HG02970 (cell line): Measurements from ENCODE around the gene MRPL37.
"Not testable (repeated sequence)": the region's sequence is repeated elsewhere in the genome, so short reads cannot be mapped to it uniquely, and the experiment has no call there.

Source experiments
- ATAC-seq: cut with Tn5 transposase; IDR thresholded peaks from one replicate; pipeline ENCODE4 v1.9.1; 2021; ENCODE audit warnings: mild to moderate bottlenecking, moderate library complexity, moderate number of reproducible peaks; ENCODE audit not compliant: unreplicated experiment, low FRiP score

Gene MRPL37

GRCh38 chr1:54218883-54219687, 19.1 kb downstream of the MRPL37 start:
- ATAC-seq = no peak

GRCh38 chr1:54219688-54220003, 19.7 kb downstream of the MRPL37 start:
- ATAC-seq = no peak

DNA sequence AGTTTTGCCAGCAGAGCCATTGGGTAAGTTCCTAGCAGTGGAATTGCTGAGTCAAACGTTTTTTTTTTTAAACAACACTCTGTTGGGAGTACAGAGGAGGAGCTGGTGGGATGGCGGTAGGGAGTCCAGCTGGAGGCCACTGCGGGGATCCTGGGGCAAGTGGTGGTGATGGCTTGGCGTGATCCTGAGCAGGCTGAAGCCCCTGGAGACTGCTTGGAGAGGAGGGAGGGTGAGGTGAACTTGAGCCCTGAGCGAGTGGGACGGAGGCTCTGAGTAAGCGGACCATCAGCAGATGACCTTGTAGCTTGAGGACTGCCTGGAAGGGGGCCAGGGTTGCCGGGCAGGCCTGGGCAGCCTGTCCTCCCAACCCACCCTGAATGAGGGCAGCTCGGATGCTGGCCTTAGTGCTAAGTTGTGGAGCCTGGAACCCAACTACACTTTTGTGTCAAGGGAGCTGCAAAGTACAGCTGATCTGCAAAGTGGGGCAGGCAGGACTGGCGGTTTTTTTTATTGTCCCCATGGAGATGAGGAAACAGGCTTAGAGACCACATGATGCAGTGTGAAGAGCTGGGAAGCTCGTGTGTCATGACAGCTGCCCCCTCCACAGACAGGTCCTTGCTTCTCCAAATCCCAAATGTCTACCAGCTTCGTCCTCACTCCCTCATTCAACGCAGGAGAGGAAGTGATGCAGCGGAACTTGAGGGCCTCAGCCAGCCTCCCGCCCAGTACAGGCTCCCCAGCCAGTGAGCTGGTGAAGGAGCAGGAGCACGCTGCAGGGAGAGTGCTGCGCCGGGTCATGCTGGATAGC, 20.2 kb downstream of the MRPL37 start:
- ATAC-seq = no peak

- ATAC-seq = no peak
Observed at GRCh38 chr1:54221113-54221834, 21.3 kb downstream of the MRPL37 start.

- ATAC-seq = no peak
Observed at GRCh38 chr1:54221867-54222484, 22.0 kb downstream of the MRPL37 start.

GRCh38 chr1:54222711-54223110, 22.7 kb downstream of the MRPL37 start:
- no peak for ATAC-seq

- ATAC-seq = no peak
Observed at GRCh38 chr1:54223441-54224202, 23.7 kb downstream of the MRPL37 start.

- ATAC-seq = no peak
Observed at GRCh38 chr1:54224233-54224632, 24.3 kb downstream of the MRPL37 start.

GRCh38 chr1:54225378-54225777, 25.4 kb downstream of the MRPL37 start:
- no peak for ATAC-seq

- no peak for ATAC-seq
Observed at GRCh38 chr1:54225986-54226559, 26.1 kb downstream of the MRPL37 start.

DNA sequence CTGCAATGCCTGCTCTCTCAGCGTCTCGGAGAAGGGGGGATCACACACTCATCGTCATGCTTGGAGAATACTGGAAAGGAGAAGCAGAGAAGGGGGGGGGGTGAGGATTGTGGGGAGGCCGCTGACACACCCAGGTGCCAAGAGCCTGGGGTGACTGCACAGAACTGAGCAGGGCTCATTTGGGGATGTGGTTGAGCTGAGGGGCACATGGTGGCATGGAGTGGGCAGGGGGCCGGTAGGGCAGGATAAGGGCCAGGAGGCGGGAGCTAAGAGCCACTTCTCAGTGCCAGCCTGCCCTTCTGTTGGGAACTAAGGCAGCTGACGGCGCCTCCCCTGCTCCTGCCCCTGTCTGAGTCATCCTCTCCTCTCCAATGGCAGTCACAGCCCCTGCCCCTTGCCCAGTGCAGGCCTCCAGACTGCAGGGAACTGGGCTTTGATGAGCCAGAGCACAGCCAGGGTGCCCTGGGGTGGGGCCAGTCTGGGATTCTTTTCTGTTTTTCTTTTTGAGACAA, 27.2 kb downstream of the MRPL37 start:
- ATAC-seq = no peak

- ATAC-seq = no peak
Observed at GRCh38 chr1:54227891-54228310, 27.9 kb downstream of the MRPL37 start.

DNA sequence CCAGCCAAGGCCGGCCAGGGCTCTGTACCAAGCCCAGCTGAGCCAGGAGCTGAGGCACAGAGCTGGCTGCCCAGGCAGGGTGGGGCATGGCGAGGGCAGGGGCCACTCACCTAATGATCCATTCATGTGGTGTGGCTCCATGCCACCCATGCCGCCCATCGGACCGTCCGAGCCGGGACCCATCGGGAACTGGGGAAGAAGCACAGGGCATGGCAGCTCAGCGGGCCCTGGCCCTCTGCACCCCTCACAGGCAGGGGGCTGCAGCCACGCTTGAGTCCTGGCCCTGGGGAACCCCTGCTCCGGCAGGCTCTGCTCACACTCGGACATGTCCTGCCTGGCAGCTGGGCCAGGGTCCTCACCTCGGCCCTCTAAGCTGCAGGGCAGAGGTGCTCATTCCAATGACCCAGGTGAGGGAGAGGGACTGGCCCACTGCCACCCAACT, 28.7 kb downstream of the MRPL37 start:
- no peak for ATAC-seq

DNA sequence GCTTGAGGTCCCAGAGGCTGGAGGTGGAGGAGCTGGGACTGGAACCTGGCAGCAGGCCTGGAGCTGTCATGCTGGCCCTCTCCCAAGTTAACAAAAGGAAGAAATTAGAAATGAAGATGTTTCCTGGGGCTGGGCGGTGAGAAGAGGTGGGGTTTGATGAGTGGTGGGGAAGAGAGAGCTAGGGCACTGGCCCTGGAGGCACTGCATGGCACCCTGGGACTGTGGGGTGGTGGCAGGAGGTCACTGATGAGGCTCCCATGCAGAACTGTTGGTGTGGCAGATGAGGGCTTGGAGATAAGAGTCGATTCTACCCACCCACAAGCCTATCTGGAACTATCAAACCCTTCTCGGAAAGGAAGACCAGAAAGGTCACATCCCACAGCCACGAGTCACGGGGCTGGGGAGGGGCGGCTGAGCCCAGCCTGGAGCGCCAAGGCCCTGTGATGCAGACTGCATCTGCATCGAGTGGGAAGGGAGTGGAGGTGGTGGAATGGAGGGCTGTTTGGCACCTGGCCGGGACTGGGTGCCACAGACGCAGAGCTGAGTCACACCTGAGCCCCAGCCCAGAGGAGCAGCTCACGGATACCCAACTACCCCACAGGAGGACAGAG, 29.4 kb downstream of the MRPL37 start:
- ATAC-seq = no peak

GRCh38 chr1:54230507-54231339, 30.8 kb downstream of the MRPL37 start:
- ATAC-seq = no peak

DNA sequence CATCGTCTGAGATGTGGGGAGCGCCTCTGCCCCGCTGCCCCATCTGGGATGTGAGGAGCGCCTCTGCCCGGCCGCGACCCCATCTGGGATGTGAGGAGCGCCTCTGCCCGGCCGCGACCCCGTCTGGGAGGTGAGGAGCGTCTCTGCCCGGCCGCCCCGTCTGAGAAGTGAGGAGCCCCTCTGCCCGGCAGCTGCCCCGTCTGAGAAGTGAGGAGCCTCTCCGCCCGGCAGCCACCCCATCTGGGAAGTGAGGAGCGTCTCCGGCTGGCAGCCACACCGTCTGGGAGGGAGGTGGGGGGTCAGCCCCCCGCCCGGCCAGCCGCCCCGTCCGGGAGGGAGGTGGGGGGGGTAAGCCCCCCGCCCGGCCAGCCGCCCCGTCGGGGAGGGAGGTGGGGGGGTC, 33.2 kb downstream of the MRPL37 start:
- ATAC-seq = not testable (repeated sequence)

GRCh38 chr1:54234284-54234683, 34.3 kb downstream of the MRPL37 start:
- ATAC-seq = no peak

GRCh38 chr1:54237586-54237985, 37.6 kb downstream of the MRPL37 start:
- ATAC-seq = no peak
